Natural killer cell (primary cell): ENCODE results near the gene OBP2A. TPM values are rescaled to one million over a fixed set of nuclear protein-coding genes. Genes with fewer than 3 reads are reported as not detected.

Source experiments
- ATAC-seq, 3 donors: fragments of 150-1000 bp in 2 of 3; fragments of 200-7000 bp in 1 of 3; cut with Tn5 transposase; 1 replicate in 1 of 3; 2 replicates in 2 of 3; pipeline ENCODE4 v1.10.0; 2021; ENCODE audit warnings: mild to moderate bottlenecking in 2 of 3, moderate library complexity in 2 of 3
- DNase-seq, 2 donors: peaks; one replicate each; pipeline versions ENCODE4 v3.0.0 to v3.0.0-alpha.2; 2013 to 2021; ENCODE audit warnings: mixed read lengths in 1 of 2
- H3K27ac ChIP-seq: one replicate; pipeline ENCODE4 v1.5.1; 2013; ENCODE audit warnings: mild to moderate bottlenecking, low read length
- H3K27me3 ChIP-seq: one replicate; pipeline ENCODE4 v1.6.1; 2013; ENCODE audit warnings: low read length; ENCODE audit not compliant: control insufficient read depth, insufficient read depth
- H3K36me3 ChIP-seq: one replicate; pipeline ENCODE4 v1.6.1; 2013; ENCODE audit warnings: low read length; ENCODE audit not compliant: control insufficient read depth, insufficient read depth
- H3K4me1 ChIP-seq: one replicate; pipeline ENCODE4 v1.6.1; 2013; ENCODE audit warnings: low read length; ENCODE audit not compliant: control insufficient read depth, insufficient read depth
- H3K4me3 ChIP-seq: one replicate; pipeline ENCODE4 v1.5.1; 2013; ENCODE audit warnings: low read length
- H3K9me3 ChIP-seq: one replicate; pipeline ENCODE4 v1.6.1; 2013; ENCODE audit warnings: low read length; ENCODE audit not compliant: control insufficient read depth, insufficient read depth
- H3K27ac Mint-ChIP-seq, 2 donors: one replicate each; pipeline ENCODE4 v1.8.0; 2022; ENCODE audit warnings: mild to moderate bottlenecking in 2 of 2, mixed read lengths in 2 of 2, moderate library complexity in 1 of 2
- H3K27me3 Mint-ChIP-seq, 2 donors: one replicate each; pipeline ENCODE4 v1.8.0; 2022; ENCODE audit warnings: low read depth in 2 of 2, mixed read lengths in 2 of 2
- H3K36me3 Mint-ChIP-seq: one replicate; pipeline ENCODE4 v1.8.0; 2022; ENCODE audit warnings: mixed read lengths
- H3K4me1 Mint-ChIP-seq, 2 donors: one replicate each; pipeline ENCODE4 v1.8.0; 2022; ENCODE audit warnings: mixed read lengths in 2 of 2
- H3K4me3 Mint-ChIP-seq: one replicate; pipeline ENCODE4 v1.8.0; 2022; ENCODE audit warnings: mild to moderate bottlenecking, moderate library complexity, mixed read lengths
- H3K9me3 Mint-ChIP-seq, 2 donors: one replicate each; pipeline ENCODE4 v1.8.0; 2022; ENCODE audit warnings: mixed read lengths in 2 of 2
- WGBS: methylation state at CpG from one replicate; pipeline ENCODE4 v1.1.7; 2013; ENCODE audit warnings: missing lambda C conversion rate; ENCODE audit not compliant: insufficient coverage; 5-methylcytosine and 5-hydroxymethylcytosine counted together
- intact Hi-C: fragments of 100-400 bp; cut with micrococcal nuclease; formaldehyde crosslinking; loops from one replicate; pipeline ENCODE4 v1.14.2; 2022
- total RNA-seq, 4 donors: library from RNA; stranded (reverse); fragments of 120-200 nt in 1 of 4; gene quantifications; one replicate each; pipeline versions ENCODE4 v1.2.3 to v1.2.4, GENCODE V29; 2013 to 2022
- TF ChIP-seq, protein P1 (sequence below): fragments of 200-600 bp; IDR thresholded peaks from one replicate; pipeline ENCODE4 v1.8.0; 2022; ENCODE audit warnings: antibody characterized with exemption

OBP2A gene
- total RNA-seq, 3 donors from 2014 or later (not counting 1 experiment from before 2014, with no cell fraction given) = not detected

DNA sequence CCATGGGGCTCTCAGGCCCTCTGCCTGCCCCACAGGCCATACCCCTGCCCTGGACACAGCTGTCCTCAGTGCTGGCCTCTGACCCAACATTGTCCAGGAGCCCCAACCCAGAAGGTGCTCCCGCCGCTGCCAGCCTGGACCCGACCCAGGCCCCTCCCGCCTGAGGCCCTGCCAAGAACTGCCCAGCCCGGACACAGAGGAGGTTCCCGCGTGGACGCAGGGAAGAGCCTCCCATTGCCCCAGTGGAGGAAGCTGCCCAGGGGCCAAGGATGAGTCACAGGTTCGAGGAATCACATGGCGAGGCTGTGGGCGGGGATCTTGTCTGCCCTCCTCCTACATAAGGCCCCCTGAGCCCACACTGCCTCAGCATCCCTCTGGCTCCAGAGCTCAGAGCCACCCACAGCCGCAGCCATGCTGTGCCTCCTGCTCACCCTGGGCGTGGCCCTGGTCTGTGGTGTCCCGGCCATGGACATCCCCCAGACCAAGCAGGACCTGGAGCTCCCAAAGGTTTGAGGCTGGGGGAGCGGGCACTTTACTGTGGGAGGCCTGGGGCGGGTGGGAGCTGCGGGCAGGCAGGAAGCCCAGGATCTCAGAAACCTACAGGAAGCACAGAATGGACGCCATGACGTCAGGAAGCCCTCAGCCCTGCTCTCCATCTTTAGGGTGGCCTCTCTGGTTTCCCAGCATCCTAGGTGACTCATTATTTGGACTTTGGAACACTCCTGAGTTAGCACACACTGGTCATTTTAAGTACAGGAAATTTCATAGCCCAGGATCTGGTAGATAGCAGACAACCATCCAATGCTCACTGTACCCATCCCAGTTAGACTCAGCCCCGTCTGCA lies 15.7 kb downstream of the OBP2A start, which contains the start of gene PAEP:
Gene PAEP, plus strand, starts transcription at position 366 of the 844 bp plus-strand sequence.
- H3K4me1 Mint-ChIP-seq = peaks cover 0 to 4% of the 10 kb centered on the region in 2 donors
- H3K9me3 Mint-ChIP-seq = no peaks in the 10 kb centered on the region
- Histone ChIP-seq H3K36me3 (no peaks in the 10 kb centered on the region), H3K4me3 (no peak within 1 kb of the TSS), H3K27me3 (no peaks in the 10 kb centered on the region), H3K9me3 (no peaks in the 10 kb centered on the region), H3K27ac (no peak within 1 kb of the TSS), H3K4me1 (no peaks in the 10 kb centered on the region)
- TF ChIP-seq, protein P1, sequence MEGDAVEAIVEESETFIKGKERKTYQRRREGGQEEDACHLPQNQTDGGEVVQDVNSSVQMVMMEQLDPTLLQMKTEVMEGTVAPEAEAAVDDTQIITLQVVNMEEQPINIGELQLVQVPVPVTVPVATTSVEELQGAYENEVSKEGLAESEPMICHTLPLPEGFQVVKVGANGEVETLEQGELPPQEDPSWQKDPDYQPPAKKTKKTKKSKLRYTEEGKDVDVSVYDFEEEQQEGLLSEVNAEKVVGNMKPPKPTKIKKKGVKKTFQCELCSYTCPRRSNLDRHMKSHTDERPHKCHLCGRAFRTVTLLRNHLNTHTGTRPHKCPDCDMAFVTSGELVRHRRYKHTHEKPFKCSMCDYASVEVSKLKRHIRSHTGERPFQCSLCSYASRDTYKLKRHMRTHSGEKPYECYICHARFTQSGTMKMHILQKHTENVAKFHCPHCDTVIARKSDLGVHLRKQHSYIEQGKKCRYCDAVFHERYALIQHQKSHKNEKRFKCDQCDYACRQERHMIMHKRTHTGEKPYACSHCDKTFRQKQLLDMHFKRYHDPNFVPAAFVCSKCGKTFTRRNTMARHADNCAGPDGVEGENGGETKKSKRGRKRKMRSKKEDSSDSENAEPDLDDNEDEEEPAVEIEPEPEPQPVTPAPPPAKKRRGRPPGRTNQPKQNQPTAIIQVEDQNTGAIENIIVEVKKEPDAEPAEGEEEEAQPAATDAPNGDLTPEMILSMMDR = no peak
- intact Hi-C loops = no loop called here
- ATAC-seq (no peak), DNase-seq (no peak)
- no peaks in the 10 kb centered on the region for H3K36me3 Mint-ChIP-seq
- peaks cover 11 to 12% of the 10 kb centered on the region in 2 donors for H3K27me3 Mint-ChIP-seq
- no peak within 1 kb of the TSS for H3K4me3 Mint-ChIP-seq
- 89% methylated on average over 20 of the region's 20 CpGs for WGBS
- H3K27ac Mint-ChIP-seq = no peak within 1 kb of the TSS

DNA sequence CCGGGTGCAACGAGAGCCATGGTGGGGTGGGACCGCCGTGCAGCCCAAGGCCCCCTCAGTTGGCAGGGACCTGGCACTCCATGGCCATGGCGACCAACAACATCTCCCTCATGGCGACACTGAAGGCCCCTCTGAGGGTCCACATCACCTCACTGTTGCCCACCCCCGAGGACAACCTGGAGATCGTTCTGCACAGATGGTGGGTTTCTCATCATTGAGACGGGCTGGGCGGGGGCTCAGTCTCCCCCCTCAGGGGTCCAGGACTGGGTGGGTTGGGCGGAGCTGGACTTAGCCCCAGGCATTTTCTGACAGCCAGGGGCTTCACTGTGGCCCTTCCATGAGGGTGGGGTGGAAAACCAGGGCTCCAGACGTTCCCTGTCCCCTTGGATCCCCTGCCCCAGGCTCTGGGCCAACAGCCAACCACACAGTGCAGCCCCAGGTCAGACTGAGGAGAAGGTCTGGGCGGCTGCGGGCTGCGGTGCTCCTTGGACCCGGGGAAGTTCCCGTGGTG lies 16.4 kb downstream of the OBP2A start:
- Histone ChIP-seq H3K27ac (no peak overlapping the region), H3K9me3 (no peaks in the 10 kb centered on the region), H3K4me1 (no peaks in the 10 kb centered on the region), H3K27me3 (no peaks in the 10 kb centered on the region), H3K4me3 (no peak overlapping the region), H3K36me3 (no peaks in the 10 kb centered on the region)
- Mint-ChIP-seq H3K4me1 (peaks cover 0 to 4% of the 10 kb centered on the region in 2 donors), H3K27me3 (peaks cover 12 to 18% of the 10 kb centered on the region in 2 donors), H3K36me3 (no peaks in the 10 kb centered on the region), H3K4me3 (no peak overlapping the region), H3K9me3 (no peaks in the 10 kb centered on the region), H3K27ac (no peak overlapping the region)
- intact Hi-C loops = no loop called here
- no peak for ATAC-seq
- TF ChIP-seq, protein P1 = no peak
- no peak for DNase-seq
- 87% methylated on average over 17 of the region's 17 CpGs for WGBS

DNA sequence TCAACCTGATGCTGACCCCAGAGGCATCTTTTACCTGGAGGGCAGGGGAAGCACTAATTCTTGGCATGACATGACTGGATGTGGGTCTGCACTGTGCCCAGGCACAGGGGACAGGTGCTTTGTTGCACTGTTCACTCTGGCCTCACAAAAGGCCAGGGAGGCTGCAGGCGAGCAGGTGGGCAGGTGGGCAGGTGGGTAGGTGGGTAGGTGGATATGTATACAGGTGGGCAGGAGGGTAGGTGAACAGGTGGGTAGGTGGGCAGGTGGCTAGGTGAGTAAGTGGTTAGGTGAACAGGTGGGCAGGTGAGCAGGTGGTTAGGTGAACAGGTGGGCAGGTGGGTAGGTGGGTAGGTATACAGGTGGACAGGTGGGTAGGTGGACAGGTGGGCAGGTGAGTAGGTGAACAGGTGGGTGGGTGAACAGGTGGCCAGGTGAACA lies 17.1 kb downstream of the OBP2A start:
- Histone ChIP-seq H3K27ac (no peak overlapping the region), H3K27me3 (no peaks in the 10 kb centered on the region), H3K4me1 (no peaks in the 10 kb centered on the region), H3K4me3 (no peak overlapping the region), H3K9me3 (no peaks in the 10 kb centered on the region), H3K36me3 (no peaks in the 10 kb centered on the region)
- no peaks in the 10 kb centered on the region for H3K9me3 Mint-ChIP-seq
- H3K36me3 Mint-ChIP-seq = no peaks in the 10 kb centered on the region
- no peak overlapping the region for H3K4me3 Mint-ChIP-seq
- no peak for ATAC-seq
- TF ChIP-seq, protein P1 = no peak
- H3K27me3 Mint-ChIP-seq = peaks cover 12 to 18% of the 10 kb centered on the region in 2 donors
- intact Hi-C loops = no loop called here
- no peak for DNase-seq
- 67% methylated on average over 1 of the region's 1 CpG for WGBS
- peaks cover 0 to 4% of the 10 kb centered on the region in 2 donors for H3K4me1 Mint-ChIP-seq
- no peak overlapping the region for H3K27ac Mint-ChIP-seq
